ENCODE results near the gene SHTN1. TPM values are rescaled to one million over a fixed set of nuclear protein-coding genes. Genes with fewer than 3 reads are reported as not detected.

The SHTN1 gene
- total and polyA plus RNA-seq, 2 donors from 2014 or later = 14.0 to 44.2 TPM

DNA sequence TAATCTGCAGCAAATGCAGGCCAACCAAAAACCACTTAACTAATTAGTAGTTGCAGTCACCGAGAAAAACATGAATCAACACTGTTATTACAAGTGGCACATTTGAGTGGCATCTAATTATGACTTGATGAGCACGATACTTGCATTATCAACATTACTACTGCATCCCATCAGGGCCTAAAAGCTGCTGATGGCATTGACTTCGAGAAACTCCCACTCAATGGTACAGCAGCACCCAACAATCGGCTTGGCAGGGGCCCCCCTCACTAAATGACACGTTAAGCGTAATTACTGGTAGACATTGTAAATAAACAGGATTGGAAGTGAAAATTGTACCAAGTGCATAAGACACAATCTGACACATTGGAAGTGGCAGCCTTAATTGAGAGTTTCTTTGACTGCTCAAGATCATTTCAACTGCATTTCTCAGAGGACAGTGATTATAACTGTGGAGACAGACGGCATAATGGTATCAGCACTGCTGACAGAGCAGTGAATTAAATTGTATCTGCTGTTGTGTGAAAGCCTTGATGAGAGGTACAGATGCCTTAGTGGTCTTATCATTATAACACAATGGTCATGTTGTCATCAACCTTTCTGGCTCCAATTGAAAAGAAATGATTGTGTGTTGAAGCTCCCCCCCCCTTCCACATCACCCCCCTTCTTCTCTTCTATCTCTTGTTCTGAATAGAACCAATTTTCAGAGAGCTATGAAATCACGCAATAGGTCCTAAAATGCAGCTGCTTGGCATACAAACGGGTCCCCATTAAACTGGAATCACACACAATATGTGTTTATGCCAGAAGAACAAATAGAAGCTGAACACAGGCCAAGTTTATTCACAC lies 43.4 kb downstream of the SHTN1 start:
- TF ChIP-seq, protein P1, sequence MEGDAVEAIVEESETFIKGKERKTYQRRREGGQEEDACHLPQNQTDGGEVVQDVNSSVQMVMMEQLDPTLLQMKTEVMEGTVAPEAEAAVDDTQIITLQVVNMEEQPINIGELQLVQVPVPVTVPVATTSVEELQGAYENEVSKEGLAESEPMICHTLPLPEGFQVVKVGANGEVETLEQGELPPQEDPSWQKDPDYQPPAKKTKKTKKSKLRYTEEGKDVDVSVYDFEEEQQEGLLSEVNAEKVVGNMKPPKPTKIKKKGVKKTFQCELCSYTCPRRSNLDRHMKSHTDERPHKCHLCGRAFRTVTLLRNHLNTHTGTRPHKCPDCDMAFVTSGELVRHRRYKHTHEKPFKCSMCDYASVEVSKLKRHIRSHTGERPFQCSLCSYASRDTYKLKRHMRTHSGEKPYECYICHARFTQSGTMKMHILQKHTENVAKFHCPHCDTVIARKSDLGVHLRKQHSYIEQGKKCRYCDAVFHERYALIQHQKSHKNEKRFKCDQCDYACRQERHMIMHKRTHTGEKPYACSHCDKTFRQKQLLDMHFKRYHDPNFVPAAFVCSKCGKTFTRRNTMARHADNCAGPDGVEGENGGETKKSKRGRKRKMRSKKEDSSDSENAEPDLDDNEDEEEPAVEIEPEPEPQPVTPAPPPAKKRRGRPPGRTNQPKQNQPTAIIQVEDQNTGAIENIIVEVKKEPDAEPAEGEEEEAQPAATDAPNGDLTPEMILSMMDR (IDR thresholded peaks at IDR 0.05; ENCODE audit: borderline replicate concordance, extremely low read depth, insufficient read depth) = no peak
- intact Hi-C loops (cut with DNase I) = no loop called here
- Histone ChIP-seq H3K9me3 (ENCODE audit: control insufficient read depth in 2 of 3, insufficient read depth in 1 of 3, low read length in 3 of 3) (no peaks in the 10 kb centered on the region), H3K36me3 (ENCODE audit: control insufficient read depth in 2 of 3, insufficient read depth in 3 of 3, low read length in 3 of 3) (no peaks in the 10 kb centered on the region), H3K4me1 (ENCODE audit: control insufficient read depth in 2 of 3, insufficient read depth in 2 of 3, low read depth in 1 of 3, low read length in 3 of 3) (no peaks in the 10 kb centered on the region), H3K9ac (ENCODE audit: low read length in 3 of 3) (no peak overlapping the region), H3K27ac (ENCODE audit: low read depth in 2 of 2, low read length in 2 of 2) (no peak overlapping the region), H3K4me3 (ENCODE audit: low read length in 3 of 3) (no peak overlapping the region), H3K27me3 (ENCODE audit: control insufficient read depth, insufficient read depth, low read length) (no peaks in the 10 kb centered on the region)
- DNase-seq (no peak), FAIRE-seq (no peak)

DNA sequence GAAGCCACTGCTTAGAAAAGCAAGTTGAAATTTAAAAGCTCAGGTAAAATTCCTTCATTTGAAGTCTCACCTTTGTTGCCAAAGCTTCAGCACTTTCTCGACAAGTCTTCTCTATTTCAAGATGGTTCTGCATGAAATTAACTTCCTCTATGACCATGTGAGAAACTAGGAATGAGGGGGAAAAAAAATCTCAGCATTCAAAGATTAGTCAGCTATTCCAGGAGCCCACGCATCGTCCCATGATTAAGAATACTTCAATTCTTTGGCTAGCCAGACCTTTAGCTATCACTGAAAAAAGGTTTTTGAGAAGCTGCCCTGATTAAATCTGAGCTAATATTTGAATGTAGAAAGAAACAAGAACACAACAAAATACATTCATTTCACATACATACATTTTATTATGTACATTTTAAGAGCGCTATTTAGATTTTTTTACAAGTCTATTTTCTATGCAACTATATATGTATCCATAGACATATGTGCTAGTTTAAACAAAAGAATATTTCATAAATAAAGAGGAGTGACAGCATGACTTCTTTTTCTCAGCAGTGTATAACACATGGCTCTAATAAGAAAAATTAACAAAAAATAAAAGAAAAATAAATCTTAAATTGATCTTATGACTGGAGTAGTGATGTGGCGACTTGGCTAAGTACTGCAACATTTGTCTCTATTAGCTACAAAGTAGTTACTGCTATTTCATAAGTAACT lies 44.8 kb downstream of the SHTN1 start:
- no peak for FAIRE-seq
- Histone ChIP-seq H3K4me3 (ENCODE audit: low read length in 3 of 3) (no peak overlapping the region), H3K27me3 (ENCODE audit: control insufficient read depth, insufficient read depth, low read length) (no peaks in the 10 kb centered on the region), H3K9ac (ENCODE audit: low read length in 3 of 3) (no peak overlapping the region), H3K27ac (ENCODE audit: low read depth in 2 of 2, low read length in 2 of 2) (no peak overlapping the region), H3K36me3 (ENCODE audit: control insufficient read depth in 2 of 3, insufficient read depth in 3 of 3, low read length in 3 of 3) (no peaks in the 10 kb centered on the region), H3K4me1 (ENCODE audit: control insufficient read depth in 2 of 3, insufficient read depth in 2 of 3, low read depth in 1 of 3, low read length in 3 of 3) (no peaks in the 10 kb centered on the region), H3K9me3 (ENCODE audit: control insufficient read depth in 2 of 3, insufficient read depth in 1 of 3, low read length in 3 of 3) (no peaks in the 10 kb centered on the region)
- TF ChIP-seq, protein P1 (IDR thresholded peaks at IDR 0.05; ENCODE audit: borderline replicate concordance, extremely low read depth, insufficient read depth) = no peak
- DNase-seq = peak in 1 of 5 donors; percentile 14
- intact Hi-C loops (cut with DNase I) = no loop called here

DNA sequence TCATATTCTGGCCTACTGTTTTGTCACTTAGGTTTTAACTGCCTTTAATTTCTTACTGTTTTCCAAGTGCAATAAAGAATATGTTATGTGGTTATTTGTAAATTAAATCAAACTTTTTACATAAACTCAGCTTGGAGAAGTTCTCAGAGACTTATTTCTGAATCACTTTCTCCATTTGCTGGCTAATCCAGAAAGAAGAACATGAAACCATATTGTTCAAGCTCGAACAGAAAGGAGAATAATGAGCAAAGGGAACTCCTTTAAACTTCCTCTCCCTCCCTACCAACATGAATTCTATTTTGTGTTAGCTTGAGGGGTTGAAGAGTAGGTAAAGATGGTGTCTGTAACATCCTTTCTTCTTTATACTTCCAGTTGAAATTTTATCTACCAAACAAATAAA lies 52.3 kb downstream of the SHTN1 start:
- FAIRE-seq = no peak
- TF ChIP-seq, protein P1 (IDR thresholded peaks at IDR 0.05; ENCODE audit: borderline replicate concordance, extremely low read depth, insufficient read depth) = no peak
- Histone ChIP-seq H3K36me3 (ENCODE audit: control insufficient read depth in 2 of 3, insufficient read depth in 3 of 3, low read length in 3 of 3) (no peaks in the 10 kb centered on the region), H3K4me1 (ENCODE audit: control insufficient read depth in 2 of 3, insufficient read depth in 2 of 3, low read depth in 1 of 3, low read length in 3 of 3) (no peaks in the 10 kb centered on the region), H3K4me3 (ENCODE audit: low read length in 3 of 3) (no peak overlapping the region), H3K27me3 (ENCODE audit: control insufficient read depth, insufficient read depth, low read length) (no peaks in the 10 kb centered on the region), H3K27ac (ENCODE audit: low read depth in 2 of 2, low read length in 2 of 2) (no peak overlapping the region), H3K9ac (ENCODE audit: low read length in 3 of 3) (no peak overlapping the region), H3K9me3 (ENCODE audit: control insufficient read depth in 2 of 3, insufficient read depth in 1 of 3, low read length in 3 of 3) (no peaks in the 10 kb centered on the region)
- no peak for DNase-seq
- intact Hi-C loops (cut with DNase I) = no loop called here
